GM12878 (cell line): ENCODE measurements around the gene AGPAT2.

ENCODE experiments used
- BCL11A ChIP-seq: IDR thresholded peaks from 2 replicates; pipeline ENCODE4 v1.6.1; 2011; ENCODE audit warnings: low read depth, low read length
- CEBPB ChIP-seq, 2 experiments: fragments of 150-350 bp in 1 of 2; IDR thresholded peaks; 2 replicates each; pipeline ENCODE4 v1.6.1; 2012 to 2014; ENCODE audit warnings: low read depth in 2 of 2, low read length in 2 of 2, borderline replicate concordance in 1 of 2, inconsistent platforms in 1 of 2
- EZH2 ChIP-seq: IDR thresholded peaks from 2 replicates; pipeline ENCODE4 v1.6.1; 2012; ENCODE audit warnings: low read depth, mild to moderate bottlenecking, control low read depth, inconsistent platforms, low read length, borderline replicate concordance; ENCODE audit not compliant: control insufficient read depth
- FOXM1 ChIP-seq: IDR thresholded peaks from 2 replicates; pipeline ENCODE4 v1.6.1; 2012; ENCODE audit warnings: low read depth, mild to moderate bottlenecking, inconsistent platforms, low read length, moderate library complexity
- GABPA ChIP-seq: IDR thresholded peaks from 2 replicates; pipeline ENCODE4 v1.6.1; 2014; ENCODE audit warnings: antibody characterized with exemption, low read depth, mild to moderate bottlenecking, inconsistent platforms
- HDAC2 ChIP-seq: fragments of 200-600 bp; sonication (generic); IDR thresholded peaks from 2 replicates; pipeline ENCODE4 v1.6.1; 2017
- JUND ChIP-seq: IDR thresholded peaks from 2 replicates; pipeline ENCODE4 v1.6.1; 2012; ENCODE audit warnings: low read depth, mild to moderate bottlenecking, low read length, improper control_type of control experiment, moderate library complexity
- KDM1A ChIP-seq: fragments of 200-600 bp; sonication (generic); IDR thresholded peaks from 2 replicates; pipeline ENCODE4 v1.6.1; 2016; ENCODE audit warnings: borderline replicate concordance
- NFYA ChIP-seq: IDR thresholded peaks from 2 replicates; pipeline ENCODE4 v1.6.1; 2011; ENCODE audit warnings: low read depth, mild to moderate bottlenecking, low read length, improper control_type of control experiment, borderline replicate concordance
- POLR2A ChIP-seq: IDR thresholded peaks from 2 replicates; pipeline ENCODE4 v1.6.1; 2011; ENCODE audit warnings: low read depth, mild to moderate bottlenecking, low read length
- PRDM15 ChIP-seq: fragments of 450-650 bp; formaldehyde crosslinking; IDR thresholded peaks from 2 replicates; pipeline ENCODE4 v1.4.0; 2020; ENCODE audit warnings: mild to moderate bottlenecking, moderate library complexity
- RBBP5 ChIP-seq: fragments of 200-600 bp; sonication (generic); conservative IDR thresholded peaks from 2 replicates; pipeline ENCODE4 v1.6.1; 2016
- REST ChIP-seq: IDR thresholded peaks from 2 replicates; pipeline ENCODE4 v1.6.1; 2012; ENCODE audit warnings: mild to moderate bottlenecking, low read depth, low read length
- TCF7 ChIP-seq: IDR thresholded peaks from 2 replicates; pipeline ENCODE4 v1.6.1; 2014; ENCODE audit warnings: antibody characterized with exemption, borderline replicate concordance

GRCh38 chr9:136678034-136678433, 9.2 kb downstream of the AGPAT2 start:
- TF ChIP-seq CEBPB (IDR thresholded peaks at IDR 0.05; ENCODE audit: borderline replicate concordance in 1 of 2, low read depth in 2 of 2, low read length in 2 of 2) (no peak), GABPA (no peak), HDAC2 (no peak), REST (no peak), FOXM1 (no peak), POLR2A (no peak), PRDM15 (no peak), EZH2 (no peak), KDM1A (no peak), BCL11A (no peak), TCF7 (no peak), RBBP5 (no peak), NFYA (no peak), JUND (no peak)
